Measurements from ENCODE around the gene ANKS3.

Gene ANKS3

GRCh38 chr16:4656695-4657686 lies 77.1 kb downstream of the ANKS3 start:
- no peak for DNase-seq (ENCODE audit: low read depth)
- H3K4me3 ChIP-seq (ENCODE audit: low read length): no peak overlapping the region
- no peak for TF ChIP-seq CTCF (IDR thresholded peaks at IDR 0.05; ENCODE audit: insufficient read depth, low read depth, low read length, missing control alignments)

GRCh38 chr16:4656221-4656620 lies 77.8 kb downstream of the ANKS3 start:
- no peak for DNase-seq (ENCODE audit: low read depth)
- H3K4me3 ChIP-seq (ENCODE audit: low read length): no peak overlapping the region
- TF ChIP-seq CTCF (IDR thresholded peaks at IDR 0.05; ENCODE audit: insufficient read depth, low read depth, low read length, missing control alignments): no peak

GRCh38 chr16:4655801-4656200 lies 78.3 kb downstream of the ANKS3 start:
- no peak overlapping the region for H3K4me3 ChIP-seq (ENCODE audit: low read length)
- no peak for DNase-seq (ENCODE audit: low read depth)
- no peak for TF ChIP-seq CTCF (IDR thresholded peaks at IDR 0.05; ENCODE audit: insufficient read depth, low read depth, low read length, missing control alignments)

- no peak for TF ChIP-seq CTCF (IDR thresholded peaks at IDR 0.05; ENCODE audit: insufficient read depth, low read depth, low read length, missing control alignments)
- DNase-seq (ENCODE audit: low read depth): no peak
- H3K4me3 ChIP-seq (ENCODE audit: low read length): no peak overlapping the region
Measured at GRCh38 chr16:4654964-4655590, 79.0 kb downstream of the ANKS3 start.

GRCh38 chr16:4654011-4654963 lies 79.8 kb downstream of the ANKS3 start:
- DNase-seq (ENCODE audit: low read depth): no peak
- no peak for TF ChIP-seq CTCF (IDR thresholded peaks at IDR 0.05; ENCODE audit: insufficient read depth, low read depth, low read length, missing control alignments)
- H3K4me3 ChIP-seq (ENCODE audit: low read length): no peak overlapping the region

GRCh38 chr16:4652561-4652960 lies 81.5 kb downstream of the ANKS3 start:
- H3K4me3 ChIP-seq (ENCODE audit: low read length): no peak overlapping the region
- DNase-seq (ENCODE audit: low read depth): no peak
- no peak for TF ChIP-seq CTCF (IDR thresholded peaks at IDR 0.05; ENCODE audit: insufficient read depth, low read depth, low read length, missing control alignments)
